C4-2B (cell line): Measurements from ENCODE around the gene EREG.

Source experiments
- H3K27ac ChIP-seq: fragments of 450-650 bp; 2 replicates; pipeline ENCODE4 v1.5.1; 2017
- ZFX ChIP-seq: fragments of 450-650 bp; IDR thresholded peaks from 2 replicates; pipeline ENCODE4 v1.6.1; 2017
- TF ChIP-seq, protein P1 (sequence below): fragments of 450-650 bp; conservative IDR thresholded peaks from 2 replicates; pipeline ENCODE4 v1.5.1; 2017; ENCODE audit warnings: mild to moderate bottlenecking

The EREG gene

GRCh38 chr4:74366367-74366911 is 1.5 kb downstream of the EREG start:
- no peak overlapping the region for H3K27ac ChIP-seq
- no peak for TF ChIP-seq ZFX
- TF ChIP-seq, protein P1, sequence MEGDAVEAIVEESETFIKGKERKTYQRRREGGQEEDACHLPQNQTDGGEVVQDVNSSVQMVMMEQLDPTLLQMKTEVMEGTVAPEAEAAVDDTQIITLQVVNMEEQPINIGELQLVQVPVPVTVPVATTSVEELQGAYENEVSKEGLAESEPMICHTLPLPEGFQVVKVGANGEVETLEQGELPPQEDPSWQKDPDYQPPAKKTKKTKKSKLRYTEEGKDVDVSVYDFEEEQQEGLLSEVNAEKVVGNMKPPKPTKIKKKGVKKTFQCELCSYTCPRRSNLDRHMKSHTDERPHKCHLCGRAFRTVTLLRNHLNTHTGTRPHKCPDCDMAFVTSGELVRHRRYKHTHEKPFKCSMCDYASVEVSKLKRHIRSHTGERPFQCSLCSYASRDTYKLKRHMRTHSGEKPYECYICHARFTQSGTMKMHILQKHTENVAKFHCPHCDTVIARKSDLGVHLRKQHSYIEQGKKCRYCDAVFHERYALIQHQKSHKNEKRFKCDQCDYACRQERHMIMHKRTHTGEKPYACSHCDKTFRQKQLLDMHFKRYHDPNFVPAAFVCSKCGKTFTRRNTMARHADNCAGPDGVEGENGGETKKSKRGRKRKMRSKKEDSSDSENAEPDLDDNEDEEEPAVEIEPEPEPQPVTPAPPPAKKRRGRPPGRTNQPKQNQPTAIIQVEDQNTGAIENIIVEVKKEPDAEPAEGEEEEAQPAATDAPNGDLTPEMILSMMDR, result no peak

DNA sequence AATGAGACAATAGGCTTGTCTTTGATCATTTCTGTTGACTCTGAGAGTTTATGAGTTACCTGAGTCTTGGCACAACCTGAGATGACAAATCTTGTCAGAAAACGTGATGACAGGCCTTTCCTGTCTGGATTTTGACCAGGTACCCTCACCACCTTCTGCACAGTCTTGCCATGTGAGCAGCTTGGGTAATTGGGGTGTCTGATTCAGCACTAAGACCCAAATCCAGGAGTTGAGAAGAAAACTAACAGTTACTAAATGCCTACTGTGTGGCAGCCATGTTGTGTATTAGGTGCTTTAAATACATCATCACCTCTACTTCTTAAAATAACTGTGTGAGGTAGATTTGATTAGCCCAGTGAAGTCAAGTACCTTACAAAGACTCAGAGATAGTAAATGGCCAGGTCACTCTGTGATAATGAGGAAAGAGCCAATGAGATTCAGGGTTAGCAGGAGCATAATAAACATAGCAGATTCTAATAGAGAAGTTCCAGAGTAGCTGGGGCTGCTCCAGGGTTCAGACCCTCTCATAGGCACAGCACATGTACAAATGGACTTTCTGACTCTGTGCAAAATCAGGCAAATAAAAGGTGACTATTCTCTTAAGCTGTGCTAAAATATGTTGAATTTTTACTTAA is 2.8 kb downstream of the EREG start:
- TF ChIP-seq, protein P1, result no peak
- TF ChIP-seq ZFX, result no peak
- H3K27ac ChIP-seq, result no peak overlapping the region

GRCh38 chr4:74368596-74368995 is 3.7 kb downstream of the EREG start:
- H3K27ac ChIP-seq, result no peak overlapping the region
- no peak for TF ChIP-seq ZFX
- TF ChIP-seq, protein P1, result no peak

- TF ChIP-seq ZFX, result no peak
- TF ChIP-seq, protein P1, result no peak
- H3K27ac ChIP-seq, result no peak overlapping the region
These were observed 4.9 kb downstream of the EREG start for GRCh38 chr4:74369855-74370254.

DNA sequence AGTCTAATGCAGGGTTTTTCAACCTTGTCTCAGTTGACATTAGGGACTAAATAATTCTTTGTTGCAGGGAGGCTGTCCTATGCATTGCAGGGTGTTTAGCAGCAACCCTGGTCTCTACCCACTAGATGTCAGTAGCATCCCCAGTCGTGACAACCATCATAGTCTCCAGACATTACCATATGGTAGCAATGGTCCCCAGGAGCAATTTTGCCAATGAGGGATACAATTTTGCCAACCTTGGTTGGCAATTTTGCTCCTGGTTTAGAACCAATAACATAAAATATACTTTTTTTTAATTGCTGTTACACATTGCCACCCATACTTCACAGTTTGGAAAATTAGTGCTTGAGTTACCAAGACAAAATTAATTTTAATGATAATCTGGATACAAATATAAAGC is 6.0 kb downstream of the EREG start:
- no peak overlapping the region for H3K27ac ChIP-seq
- TF ChIP-seq, protein P1, result peak; percentile 81
- TF ChIP-seq ZFX, result no peak

DNA sequence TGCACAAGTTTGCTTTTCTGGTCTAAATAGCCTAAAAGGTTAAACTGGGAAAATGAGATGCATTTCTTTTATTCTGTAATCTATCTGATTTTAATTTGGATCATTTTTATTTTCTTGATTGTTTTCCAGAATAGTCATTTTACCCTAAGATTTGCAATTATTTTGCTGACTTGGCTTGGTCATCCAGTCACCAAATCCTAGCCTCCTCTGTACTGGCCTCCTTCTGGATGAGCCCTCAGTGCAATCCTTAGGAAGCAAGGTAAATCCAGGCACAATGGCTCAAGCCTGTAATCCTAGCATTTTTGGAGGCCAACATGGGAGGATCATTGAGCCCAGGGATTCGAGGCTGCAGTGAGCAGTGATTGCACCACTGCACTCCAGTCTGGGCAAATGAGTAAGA is 9.2 kb downstream of the EREG start:
- no peak overlapping the region for H3K27ac ChIP-seq
- TF ChIP-seq, protein P1, result no peak
- no peak for TF ChIP-seq ZFX

DNA sequence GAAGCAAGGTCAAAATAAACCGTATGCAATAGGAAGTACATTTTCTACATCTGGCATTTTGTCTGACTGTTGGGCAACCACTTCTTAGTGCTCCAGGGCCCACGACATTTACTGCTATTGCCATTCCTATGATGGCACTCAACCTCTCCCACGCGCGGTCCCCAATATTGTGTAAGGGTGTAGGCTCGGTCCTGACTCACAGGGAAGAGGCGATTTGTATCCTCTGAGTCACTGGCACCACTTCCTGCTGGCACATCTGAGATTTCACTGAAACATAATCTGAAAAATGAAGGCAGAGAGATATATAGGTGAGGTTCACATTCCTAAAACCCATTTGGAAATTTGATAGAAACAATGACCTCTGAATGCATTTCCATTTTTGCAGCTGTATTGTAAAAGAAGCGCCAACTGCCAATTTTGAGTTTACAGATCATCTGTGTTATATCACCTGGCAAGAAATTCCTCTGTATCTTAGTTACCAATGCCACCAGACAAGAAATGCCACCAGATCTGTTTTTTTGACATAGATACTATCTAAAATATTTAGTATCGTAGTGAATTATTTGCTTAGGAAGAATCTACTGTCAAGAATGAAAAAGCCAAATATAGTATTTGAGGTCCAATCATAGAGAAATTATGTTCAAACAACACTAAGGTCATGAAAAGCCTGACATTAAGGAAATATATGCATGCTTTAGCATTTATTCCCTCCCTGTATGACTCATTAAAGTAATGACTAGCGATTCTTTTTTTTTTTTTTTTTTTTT is 9.8 kb downstream of the EREG start:
- TF ChIP-seq, protein P1, result no peak
- no peak for TF ChIP-seq ZFX
- no peak overlapping the region for H3K27ac ChIP-seq
